GM12878 (cell line): Measurements from ENCODE around the gene ADAMTS1. TPM values are rescaled to one million over a fixed set of nuclear protein-coding genes. Genes with fewer than 3 reads are reported as not detected.
A peak's percentile ranks its signal among the peaks of the same experiment; 100 is the strongest.

ENCODE experiments used
- ATAC-seq: fragments of 200-7000 bp; cut with Tn5 transposase; 3 replicates; pipeline ENCODE4 v1.9.1; 2020; ENCODE audit warnings: mild to moderate bottlenecking, moderate library complexity
- BruUV-seq: library from RNA; stranded (reverse); fragments of 400-500 nt; replicated peaks from 2 replicates; lab custom pipeline; 2021; lab: Mats Ljungman, UMichigan
- CTCF ChIA-PET: fragments of 300-600 bp; sonication (Branson Sonifier 250); formaldehyde crosslinking; extraction: SDS; loops from one replicate; lab custom pipeline; 2021; ENCODE audit warnings: inconsistent platforms; lab: Yijun Ruan, JAX
- POLR2A ChIA-PET: fragments of 350-600 bp; formaldehyde crosslinking; extraction: SDS; loops from one replicate; lab custom pipeline; 2021; ENCODE audit warnings: inconsistent platforms; lab: Charles Lee
- RAD21 ChIA-PET: fragments of 300-600 bp; sonication (Branson Sonifier 250); formaldehyde crosslinking; loops from one replicate; lab custom pipeline; 2023; ENCODE audit warnings: antibody characterized with exemption; ENCODE audit not compliant: unreplicated experiment; lab: Charles Lee
- SMC1A ChIA-PET: fragments of 300-600 bp; sonication (Branson Sonifier 250); formaldehyde crosslinking; loops from one replicate; lab custom pipeline; 2023; ENCODE audit not compliant: unreplicated experiment, uncharacterized antibody; lab: Charles Lee
- DNase-seq: peaks from one replicate; pipeline ENCODE4 v3.0.0-alpha.2; 2011; ENCODE audit warnings: low read depth, low spot score
- FAIRE-seq: peaks from 3 replicates; lab custom pipeline; 2011; peaks lifted over from hg19 to GRCh38; lab: Jason Lieb, UNC
- H2AFZ ChIP-seq: 2 replicates; pipeline ENCODE4 v1.6.0; 2011; ENCODE audit warnings: low read depth, low read length, control low read depth; ENCODE audit not compliant: control insufficient read depth
- H3K27ac ChIP-seq: 2 replicates; pipeline ENCODE4 v1.5.1; 2011; ENCODE audit warnings: control low read depth; ENCODE audit not compliant: control insufficient read depth, insufficient read depth
- H3K27me3 ChIP-seq, 2 experiments: replicated peaks in 1 of 2; 2 replicates each; pipeline versions ENCODE4 v1.6.0 to v1.6.1; 2011; ENCODE audit warnings: low read length in 1 of 2; ENCODE audit not compliant: control insufficient read depth in 2 of 2, insufficient read depth in 2 of 2
- H3K36me3 ChIP-seq, 2 experiments: 2 replicates each; pipeline ENCODE4 v1.5.1; 2011; ENCODE audit warnings: low read length in 1 of 2; ENCODE audit not compliant: control insufficient read depth in 2 of 2, insufficient read depth in 2 of 2
- H3K4me1 ChIP-seq: 2 replicates; pipeline ENCODE4 v1.6.1; 2011; ENCODE audit warnings: mild to moderate bottlenecking, low read length, moderate library complexity, mixed read lengths; ENCODE audit not compliant: control insufficient read depth, insufficient read depth
- H3K4me2 ChIP-seq: 2 replicates; pipeline ENCODE4 v1.6.0; 2011; ENCODE audit warnings: control low read depth; ENCODE audit not compliant: control insufficient read depth, insufficient read depth
- H3K4me3 ChIP-seq: fragments of 200-600 bp; sonication (generic); 2 replicates; pipeline ENCODE4 v1.5.1; 2016
- H3K79me2 ChIP-seq: 2 replicates; pipeline ENCODE4 v1.6.0; 2011; ENCODE audit warnings: low read length; ENCODE audit not compliant: control insufficient read depth, insufficient read depth
- H3K9ac ChIP-seq: 2 replicates; pipeline ENCODE4 v1.8.0; 2011; ENCODE audit warnings: low read length, control low read depth, mixed read lengths; ENCODE audit not compliant: control insufficient read depth, insufficient read depth
- H3K9me3 ChIP-seq: replicated peaks from 3 replicates; pipeline ENCODE4 v1.5.1; 2011; ENCODE audit warnings: mild to moderate bottlenecking, low read length; ENCODE audit not compliant: control insufficient read depth, insufficient read depth
- H4K20me1 ChIP-seq: 2 replicates; pipeline ENCODE4 v1.6.0; 2011; ENCODE audit not compliant: control insufficient read depth, insufficient read depth
- CBX5 ChIP-seq: sonication (generic); IDR thresholded peaks from 2 replicates; pipeline ENCODE4 v1.6.1; 2016; ENCODE audit warnings: low read depth, moderate library complexity, mild to moderate bottlenecking, inconsistent platforms
- CEBPB ChIP-seq, 2 experiments: fragments of 150-350 bp in 1 of 2; IDR thresholded peaks; 2 replicates each; pipeline ENCODE4 v1.6.1; 2012 to 2014; ENCODE audit warnings: low read depth in 2 of 2, low read length in 2 of 2, borderline replicate concordance in 1 of 2, inconsistent platforms in 1 of 2
- CTCF ChIP-seq, 3 experiments: IDR thresholded peaks in 2 of 3; conservative IDR thresholded peaks in 1 of 3; 2 replicates each; pipeline ENCODE4 v1.5.1; 2011; ENCODE audit warnings: low read depth in 3 of 3, low read length in 3 of 3, mild to moderate bottlenecking in 3 of 3, control low read depth in 2 of 3, moderate library complexity in 2 of 3, inconsistent platforms in 1 of 3, mixed read lengths in 1 of 3; ENCODE audit not compliant: control insufficient read depth in 2 of 3, insufficient read depth in 1 of 3; ENCODE audit errors: extremely low read depth in 1 of 3
- NFXL1 ChIP-seq: fragments of 450-650 bp; IDR thresholded peaks from 2 replicates; pipeline ENCODE4 v1.6.1; 2017; ENCODE audit warnings: antibody characterized with exemption, mild to moderate bottlenecking, borderline replicate concordance
- RAD21 ChIP-seq: IDR thresholded peaks from 2 replicates; pipeline ENCODE4 v1.6.1; 2011; ENCODE audit warnings: mild to moderate bottlenecking, low read depth, low read length, moderate library complexity; ENCODE audit not compliant: insufficient read depth
- RCOR1 ChIP-seq: conservative IDR thresholded peaks from 2 replicates; pipeline ENCODE4 v1.6.1; 2012; ENCODE audit warnings: low read depth, low read length, improper control_type of control experiment
- SMC3 ChIP-seq: IDR thresholded peaks from 2 replicates; pipeline ENCODE4 v1.6.1; 2011; ENCODE audit warnings: low read length, improper control_type of control experiment, borderline replicate concordance
- TARDBP ChIP-seq: IDR thresholded peaks from 2 replicates; pipeline ENCODE4 v1.6.1; 2016; ENCODE audit warnings: borderline replicate concordance
- ZBTB40 ChIP-seq: fragments of 450-650 bp; IDR thresholded peaks from 2 replicates; pipeline ENCODE4 v1.6.1; 2016; ENCODE audit warnings: mild to moderate bottlenecking, moderate library complexity, borderline replicate concordance
- ZNF384 ChIP-seq: IDR thresholded peaks from 2 replicates; pipeline ENCODE4 v1.6.1; 2012; ENCODE audit warnings: low read depth, mild to moderate bottlenecking, low read length, improper control_type of control experiment, borderline replicate concordance
- WGBS: methylation state at CpG from one replicate; pipeline ENCODE4 v1.1.6; 2016; ENCODE audit warnings: low lambda C conversion rate; ENCODE audit not compliant: insufficient replicate concordance, insufficient coverage; ENCODE audit errors: missing lambda C conversion rate; 5-methylcytosine and 5-hydroxymethylcytosine counted together
- in situ Hi-C: fragments of 300-500 bp; cut with MboI; formaldehyde crosslinking; loops from 9 replicates; pipeline ENCODE4 v1.14.3; 2018; ENCODE audit warnings: mixed read lengths
- intact Hi-C: fragments of 100-400 bp; cut with micrococcal nuclease; formaldehyde crosslinking; loops from one replicate; pipeline ENCODE4 v1.14.2; 2022; ENCODE audit not compliant: unreplicated experiment
- polyA plus RNA-seq, 11 experiments: library from polyadenylated mRNA; depleted of rRNA in 4 of 11; unstranded in 6 of 11; stranded (reverse) in 5 of 11; fragments of >200 nt; fragmentation: Nextera tagmentation in 4 of 11; fragmentation: Illumina TruSeq in 1 of 11; extraction: Ambion mirVana in 4 of 11; extraction: Trizol in 1 of 11; gene quantifications; 1 replicate in 1 of 11; 2 replicates in 10 of 11; pipeline versions ENCODE4 v1.2.1 to v1.2.3, GENCODE V29; 2011 to 2016; ENCODE audit warnings: inconsistent platforms in 2 of 11, missing spikeins in 2 of 11, low read depth in 1 of 11
- total RNA-seq, 4 experiments: library from RNA; depleted of rRNA in 3 of 4; stranded (reverse); fragments of >200 nt in 3 of 4; fragmentation: Illumina TruSeq in 1 of 4; extraction: Trizol in 1 of 4; gene quantifications; 2 replicates each; pipeline versions ENCODE4 v1.2.1 to v1.2.3, GENCODE V29; 2013 to 2021

The ADAMTS1 gene
- total and polyA plus RNA-seq, 10 of the 15 experiments (the other 5 are each of a cell fraction or from before 2014, with no cell fraction given): 0.06 to 0.21 (median 0.08) TPM; not detected in 6

GRCh38 chr21:26849428-26850115 lies 4.4 kb upstream of the ADAMTS1 start:
- Histone ChIP-seq H3K4me3 (no peak overlapping the region), H3K36me3 (no peaks in the 10 kb centered on the region), H3K27ac (no peak overlapping the region), H3K4me1 (no peaks in the 10 kb centered on the region), H4K20me1 (no peaks in the 10 kb centered on the region), H3K79me2 (no peaks in the 10 kb centered on the region), H3K4me2 (no peak overlapping the region), H3K9ac (no peak overlapping the region), H3K9me3 (peaks cover 3% of the 10 kb centered on the region; the same call in 1 of the 3 replicates), H2AFZ (no peak overlapping the region), H3K27me3 (no peaks in the 10 kb centered on the region)
- no peak for FAIRE-seq
- SMC1A ChIA-PET: interaction anchor here (1.6 kb wide), 2 partner anchors 1896 kb away, joined by 8 to 13 read pairs; no protein-coding TSS in a partner anchor
- 25% methylated on average over 4 of the region's 4 CpGs for WGBS
- in situ Hi-C loops: loop anchor here (10.0 kb wide), 1 partner anchor 855 kb away; no protein-coding TSS in a partner anchor
- intact Hi-C loops: loop anchor here (1.0 to 10.0 kb wide), 5 partner anchors 852 to 1895 kb away; no protein-coding TSS in a partner anchor
- no peak for DNase-seq
- ATAC-seq: no peak
- peak; percentile 66 for TF ChIP-seq RAD21
- no peak for TF ChIP-seq RCOR1
- TF ChIP-seq ZBTB40: no peak
- no peak for TF ChIP-seq NFXL1
- TF ChIP-seq CEBPB (IDR thresholded peaks at IDR 0.05; ENCODE audit: borderline replicate concordance in 1 of 2, low read depth in 2 of 2, low read length in 2 of 2): no peak
- peak; percentile 42; the same call in 1 of the 2 replicates for TF ChIP-seq SMC3
- TF ChIP-seq TARDBP: no peak
- no peak for TF ChIP-seq CBX5
- peak; percentile 11 to 43 (median 35); a peak in 4 of 6 replicates for TF ChIP-seq CTCF (IDR thresholded peaks at IDR 0.05 in 2 of 3, conservative IDR thresholded peaks at IDR 0.05 in 1 of 3; ENCODE audit: control insufficient read depth in 2 of 3, extremely low read depth in 1 of 3, insufficient read depth in 1 of 3, low read depth in 3 of 3, low read length in 3 of 3)
- peak; percentile 93 for TF ChIP-seq ZNF384
- POLR2A ChIA-PET: no interaction called here
- RAD21 ChIA-PET: interaction anchor here (1.5 kb wide), 1 partner anchor 1895 kb away, joined by 4 read pairs; no protein-coding TSS in a partner anchor
- BruUV-seq: no TSS peak
- CTCF ChIA-PET: interaction anchor here (1.3 to 2.2 kb wide), 4 partner anchors 10 to 1895 kb away, joined by 6 to 21 read pairs (median 14); no protein-coding TSS in a partner anchor
